GM18505 (cell line): ENCODE measurements around the gene RALBP1.

ENCODE experiments used
- ATAC-seq: cut with Tn5 transposase; IDR thresholded peaks from one replicate; pipeline ENCODE4 v1.9.1; 2021; ENCODE audit not compliant: unreplicated experiment
- POLR2A ChIP-seq: IDR thresholded peaks from 4 replicates; pipeline ENCODE4 v1.6.1; 2011; ENCODE audit warnings: borderline replicate concordance; ENCODE audit not compliant: insufficient read depth, insufficient read length; ENCODE audit errors: extremely low read depth

Gene RALBP1

GRCh38 chr18:9562584-9562983, 87.3 kb downstream of the RALBP1 start:
- no peak for ATAC-seq
- TF ChIP-seq POLR2A: no peak

- ATAC-seq: no peak
- no peak for TF ChIP-seq POLR2A
These were observed 88.0 kb downstream of the RALBP1 start for GRCh38 chr18:9563331-9563730.

GRCh38 chr18:9565407-9565806, 90.1 kb downstream of the RALBP1 start:
- ATAC-seq: no peak
- no peak for TF ChIP-seq POLR2A

GRCh38 chr18:9568186-9568585, 92.9 kb downstream of the RALBP1 start:
- no peak for TF ChIP-seq POLR2A
- ATAC-seq: no peak

- no peak for ATAC-seq
- no peak for TF ChIP-seq POLR2A
These were observed 93.9 kb downstream of the RALBP1 start for GRCh38 chr18:9569178-9569577.

- no peak for ATAC-seq
- no peak for TF ChIP-seq POLR2A
These were observed 94.9 kb downstream of the RALBP1 start for GRCh38 chr18:9570255-9570654.

- no peak for TF ChIP-seq POLR2A
These were observed 96.2 kb downstream of the RALBP1 start for GRCh38 chr18:9571546-9571945.

GRCh38 chr18:9574473-9575115, 99.3 kb downstream of the RALBP1 start:
- no peak for ATAC-seq
- no peak for TF ChIP-seq POLR2A

More at GRCh38 chr18:9571546-9571945, 96.2 kb downstream of the RALBP1 start:
- ATAC-seq: no peak

- TF ChIP-seq POLR2A: no peak
- ATAC-seq: no peak
These were observed 100.2 kb downstream of the RALBP1 start for GRCh38 chr18:9575558-9575957.

- no peak for TF ChIP-seq POLR2A
- no peak for ATAC-seq
These were observed 102.0 kb downstream of the RALBP1 start for GRCh38 chr18:9577361-9577760.

- ATAC-seq: no peak
- TF ChIP-seq POLR2A: no peak
These were observed 103.0 kb downstream of the RALBP1 start for GRCh38 chr18:9578306-9578705.

- no peak for TF ChIP-seq POLR2A
- no peak for ATAC-seq
These were observed 106.4 kb downstream of the RALBP1 start for GRCh38 chr18:9581667-9582066.

GRCh38 chr18:9586814-9587213, 111.5 kb downstream of the RALBP1 start:
- no peak for TF ChIP-seq POLR2A
- no peak for ATAC-seq
